Neuronal stem cell (in vitro differentiated cells): ENCODE data around the gene COL25A1.

Source experiments
- DNase-seq: peaks from one replicate; pipeline ENCODE4 v3.0.0-alpha.2; 2013; ENCODE audit warnings: low spot score
- H2AFZ ChIP-seq: one replicate; pipeline ENCODE4 v1.6.1; 2013; ENCODE audit warnings: mild to moderate bottlenecking, low read length, inconsistent platforms
- H2AK5ac ChIP-seq: 2 replicates; pipeline ENCODE4 v1.6.1; 2013; ENCODE audit warnings: low read depth, mild to moderate bottlenecking, inconsistent platforms, low read length, moderate library complexity, mixed read lengths
- H2BK120ac ChIP-seq: 2 replicates; pipeline ENCODE4 v1.6.1; 2013; ENCODE audit warnings: low read depth, mild to moderate bottlenecking, inconsistent platforms, low read length, moderate library complexity, mixed read lengths
- H2BK12ac ChIP-seq: one replicate; pipeline ENCODE4 v1.6.1; 2013; ENCODE audit warnings: low read length, inconsistent platforms
- H2BK15ac ChIP-seq: 2 replicates; pipeline ENCODE4 v1.6.1; 2013; ENCODE audit warnings: mild to moderate bottlenecking, low read length, inconsistent platforms, mixed read lengths
- H2BK5ac ChIP-seq: one replicate; pipeline ENCODE4 v1.6.1; 2013; ENCODE audit warnings: inconsistent platforms, mild to moderate bottlenecking, low read length, moderate library complexity
- H3K14ac ChIP-seq: one replicate; pipeline ENCODE4 v1.6.1; 2013; ENCODE audit warnings: low read length, inconsistent platforms
- H3K18ac ChIP-seq: 2 replicates; pipeline ENCODE4 v1.6.1; 2013; ENCODE audit warnings: low read length, inconsistent platforms
- H3K23ac ChIP-seq: 2 replicates; pipeline ENCODE4 v1.6.1; 2013; ENCODE audit warnings: low read depth, mild to moderate bottlenecking, mixed read lengths, low read length, inconsistent platforms; ENCODE audit not compliant: poor library complexity
- H3K27ac ChIP-seq: replicated peaks from 3 replicates; pipeline ENCODE4 v1.5.1; 2013; ENCODE audit warnings: low read length, inconsistent platforms
- H3K27me3 ChIP-seq, 3 experiments: 2 replicates each; pipeline ENCODE4 v1.6.1; 2013; ENCODE audit warnings: low read length in 3 of 3, mild to moderate bottlenecking in 2 of 3, inconsistent platforms in 1 of 3, low read depth in 1 of 3, mixed read lengths in 1 of 3, moderate library complexity in 1 of 3; ENCODE audit not compliant: control insufficient read depth in 3 of 3, insufficient read depth in 3 of 3
- H3K36me3 ChIP-seq, 2 donors: replicated peaks in 1 of 2; 2 replicates each; pipeline ENCODE4 v1.6.1; 2013; ENCODE audit warnings: low read length in 2 of 2; ENCODE audit not compliant: control insufficient read depth in 2 of 2, insufficient read depth in 2 of 2
- H3K4ac ChIP-seq: 2 replicates; pipeline ENCODE4 v1.6.1; 2013; ENCODE audit warnings: inconsistent platforms, mild to moderate bottlenecking, low read length, moderate library complexity
- H3K4me1 ChIP-seq, 2 donors: 1 replicate in 1 of 2; 2 replicates in 1 of 2; pipeline ENCODE4 v1.6.1; 2013; ENCODE audit warnings: low read length in 2 of 2, low read depth in 1 of 2; ENCODE audit not compliant: control insufficient read depth in 2 of 2, insufficient read depth in 1 of 2
- H3K4me2 ChIP-seq: one replicate; pipeline ENCODE4 v1.6.1; 2013; ENCODE audit warnings: mild to moderate bottlenecking, low read length, inconsistent platforms; ENCODE audit not compliant: insufficient read depth, poor library complexity, severe bottlenecking
- H3K4me3 ChIP-seq, 2 donors: 2 replicates each; pipeline ENCODE4 v1.5.1; 2013; ENCODE audit warnings: low read length in 2 of 2, mild to moderate bottlenecking in 2 of 2, inconsistent platforms in 1 of 2, moderate library complexity in 1 of 2
- H3K79me1 ChIP-seq: one replicate; pipeline ENCODE4 v1.6.1; 2013; ENCODE audit warnings: low read depth, mild to moderate bottlenecking, inconsistent platforms, low read length, moderate library complexity
- H3K9ac ChIP-seq: one replicate; pipeline ENCODE4 v1.6.1; 2013; ENCODE audit warnings: mild to moderate bottlenecking, low read depth, low read length, inconsistent platforms; ENCODE audit not compliant: poor library complexity
- H3K9me3 ChIP-seq, 2 donors: replicated peaks in 1 of 2; 2 replicates each; pipeline versions ENCODE3 to v1.6.1; 2013; ENCODE audit warnings: low read length in 2 of 2, mild to moderate bottlenecking in 2 of 2, inconsistent platforms in 1 of 2, low read depth in 1 of 2, mixed read lengths in 1 of 2, moderate library complexity in 1 of 2; ENCODE audit not compliant: control insufficient read depth in 2 of 2, insufficient read depth in 1 of 2
- H4K8ac ChIP-seq: one replicate; pipeline ENCODE4 v1.6.1; 2013; ENCODE audit warnings: low read depth, mild to moderate bottlenecking, inconsistent platforms, low read length, moderate library complexity
- H4K91ac ChIP-seq: one replicate; pipeline ENCODE4 v1.6.1; 2013; ENCODE audit warnings: low read length, low read depth, mild to moderate bottlenecking, inconsistent platforms; ENCODE audit not compliant: poor library complexity
- WGBS, 2 donors: extraction: QIAGEN DNeasy Blood & Tissue Kit; methylation state at CpG; one replicate each; pipeline ENCODE4 v1.1.7; 2013; ENCODE audit warnings: missing lambda C conversion rate in 2 of 2, mixed read lengths in 1 of 2; ENCODE audit not compliant: insufficient read length in 2 of 2, insufficient replicate concordance in 1 of 2; ENCODE audit errors: extremely low coverage in 2 of 2; 5-methylcytosine and 5-hydroxymethylcytosine counted together

Gene COL25A1

DNA sequence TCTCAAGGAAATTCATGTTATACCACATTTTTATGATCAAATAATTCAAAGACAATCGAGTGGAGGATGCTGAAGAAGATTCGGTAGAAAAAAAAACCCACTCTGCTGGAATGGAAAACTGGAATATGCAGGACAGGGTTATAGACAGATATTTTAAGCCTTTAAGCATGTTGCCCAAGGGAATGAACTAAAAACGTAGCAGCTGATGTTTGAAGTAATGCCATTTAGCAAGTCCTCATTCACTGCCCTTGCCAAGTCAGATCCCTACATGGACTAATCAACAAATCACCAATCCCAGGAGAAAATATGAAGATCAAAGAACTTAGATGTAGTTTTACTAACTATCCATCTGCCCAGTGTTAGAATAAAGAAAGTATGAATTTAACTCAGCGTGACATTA is 464.0 kb downstream of the COL25A1 start:
- no peak for DNase-seq
- H3K4me2 ChIP-seq, result no peak overlapping the region
- H4K8ac ChIP-seq, result no peak overlapping the region
- no peak overlapping the region for H3K4me3 ChIP-seq
- no peaks in the 10 kb centered on the region for H3K79me1 ChIP-seq
- no peak overlapping the region for H3K23ac ChIP-seq
- peaks cover 0 to 2% of the 10 kb centered on the region in 2 donors for H3K4me1 ChIP-seq
- H2BK5ac ChIP-seq, result no peak overlapping the region
- H3K36me3 ChIP-seq, result no peaks in the 10 kb centered on the region
- H2AK5ac ChIP-seq, result no peak overlapping the region
- H3K9ac ChIP-seq, result no peak overlapping the region
- no peak overlapping the region for H3K27ac ChIP-seq
- no peak overlapping the region for H2BK120ac ChIP-seq
- no CpG with 5 or more reads among the region's 4 CpGs for WGBS, 2 donors
- no peak overlapping the region for H3K18ac ChIP-seq
- H4K91ac ChIP-seq, result no peak overlapping the region
- no peaks in the 10 kb centered on the region for H3K9me3 ChIP-seq
- no peak overlapping the region for H2BK15ac ChIP-seq
- H3K14ac ChIP-seq, result no peak overlapping the region
- no peak overlapping the region for H2AFZ ChIP-seq
- no peak overlapping the region for H2BK12ac ChIP-seq
- H3K27me3 ChIP-seq, result peaks cover 0 to 3% (median 0%) of the 10 kb centered on the region in 3 experiments
- no peak overlapping the region for H3K4ac ChIP-seq

DNA sequence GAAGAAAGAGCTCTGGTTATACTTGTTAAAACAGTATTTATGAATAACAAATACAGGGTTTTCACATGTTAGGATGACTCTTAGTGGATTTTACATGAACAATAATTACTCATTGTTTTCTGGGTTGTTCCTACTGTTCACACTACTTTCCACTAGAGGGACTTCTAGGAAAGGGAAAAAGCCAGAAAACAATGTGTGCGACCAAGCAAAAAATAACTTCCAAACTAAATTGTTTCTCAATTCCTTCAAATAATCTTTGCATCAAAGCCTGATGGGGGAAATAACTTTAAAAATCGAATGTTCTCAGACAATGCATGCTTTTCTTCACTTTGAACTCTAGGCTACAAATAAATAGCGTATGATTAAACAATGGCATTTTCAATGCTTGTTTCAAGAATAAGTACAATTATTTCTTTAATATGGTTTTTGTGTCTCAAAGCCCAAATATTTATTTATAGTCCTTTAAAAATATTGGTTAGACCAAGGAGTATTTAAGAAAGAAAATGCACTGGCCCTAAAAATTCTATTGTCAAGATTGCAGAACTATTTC is 467.5 kb downstream of the COL25A1 start:
- H3K4me1 ChIP-seq, result peaks cover 0 to 2% of the 10 kb centered on the region in 2 donors
- no peak overlapping the region for H3K18ac ChIP-seq
- H4K8ac ChIP-seq, result no peak overlapping the region
- no peak overlapping the region for H2BK120ac ChIP-seq
- H3K27ac ChIP-seq, result no peak overlapping the region
- H3K14ac ChIP-seq, result no peak overlapping the region
- H3K4me2 ChIP-seq, result no peak overlapping the region
- H3K9me3 ChIP-seq, result no peaks in the 10 kb centered on the region
- H4K91ac ChIP-seq, result no peak overlapping the region
- no peak overlapping the region for H2AK5ac ChIP-seq
- H3K27me3 ChIP-seq, result peaks cover 0 to 3% (median 0%) of the 10 kb centered on the region in 3 experiments
- H2BK15ac ChIP-seq, result no peak overlapping the region
- H3K23ac ChIP-seq, result no peak overlapping the region
- H2BK5ac ChIP-seq, result no peak overlapping the region
- peak; percentile 50 for DNase-seq
- no peaks in the 10 kb centered on the region for H3K79me1 ChIP-seq
- H3K9ac ChIP-seq, result no peak overlapping the region
- H2BK12ac ChIP-seq, result no peak overlapping the region
- no peak overlapping the region for H3K4me3 ChIP-seq
- no CpG with 5 or more reads among the region's 3 CpGs for WGBS, 2 donors
- H2AFZ ChIP-seq, result no peak overlapping the region
- H3K36me3 ChIP-seq, result no peaks in the 10 kb centered on the region
- no peak overlapping the region for H3K4ac ChIP-seq

GRCh38 chr4:108834166-108834834 is 468.2 kb downstream of the COL25A1 start:
- H3K4ac ChIP-seq, result no peak overlapping the region
- no peak overlapping the region for H2BK5ac ChIP-seq
- H4K91ac ChIP-seq, result no peak overlapping the region
- no peak overlapping the region for H3K4me2 ChIP-seq
- no peak overlapping the region for H3K27ac ChIP-seq
- no peak overlapping the region for H2BK12ac ChIP-seq
- no peak overlapping the region for H2AK5ac ChIP-seq
- H3K18ac ChIP-seq, result no peak overlapping the region
- H2AFZ ChIP-seq, result peak overlapping the region; percentile 31
- peaks cover 0 to 2% of the 10 kb centered on the region in 2 donors for H3K4me1 ChIP-seq
- no peak overlapping the region for H4K8ac ChIP-seq
- no peaks in the 10 kb centered on the region for H3K9me3 ChIP-seq
- WGBS, 2 donors, result no CpG with 5 or more reads among the region's 9 CpGs
- H3K4me3 ChIP-seq, result no peak overlapping the region
- no peak overlapping the region for H3K9ac ChIP-seq
- H3K14ac ChIP-seq, result no peak overlapping the region
- no peak overlapping the region for H3K23ac ChIP-seq
- H2BK120ac ChIP-seq, result no peak overlapping the region
- no peak for DNase-seq
- no peak overlapping the region for H2BK15ac ChIP-seq
- no peaks in the 10 kb centered on the region for H3K36me3 ChIP-seq
- peaks cover 0 to 3% (median 0%) of the 10 kb centered on the region in 3 experiments for H3K27me3 ChIP-seq
- no peaks in the 10 kb centered on the region for H3K79me1 ChIP-seq

DNA sequence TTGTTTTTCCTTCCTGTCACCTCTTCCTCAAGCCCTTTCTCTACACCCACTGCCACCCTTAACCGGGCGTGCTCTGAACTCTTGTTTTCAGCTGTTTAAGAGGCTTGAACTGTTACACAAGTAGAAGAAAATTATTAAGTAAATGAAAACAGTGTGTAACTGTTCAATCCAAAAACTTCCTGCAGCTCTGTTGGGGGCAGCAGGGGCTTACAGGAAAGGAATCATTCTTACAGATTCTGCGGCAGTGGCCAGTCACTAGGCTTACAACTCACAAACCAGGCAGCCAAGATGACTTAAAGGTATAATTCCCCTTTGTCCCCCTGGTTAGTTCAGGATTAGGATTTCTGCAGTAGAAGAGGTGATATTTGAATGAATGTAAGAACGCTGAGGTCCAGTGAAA is 469.4 kb downstream of the COL25A1 start:
- no peak overlapping the region for H2BK15ac ChIP-seq
- H2BK12ac ChIP-seq, result no peak overlapping the region
- H4K91ac ChIP-seq, result no peak overlapping the region
- H2BK120ac ChIP-seq, result no peak overlapping the region
- no peak overlapping the region for H2AFZ ChIP-seq
- H4K8ac ChIP-seq, result no peak overlapping the region
- H2AK5ac ChIP-seq, result no peak overlapping the region
- H3K79me1 ChIP-seq, result no peaks in the 10 kb centered on the region
- H3K23ac ChIP-seq, result no peak overlapping the region
- H3K14ac ChIP-seq, result no peak overlapping the region
- no peaks in the 10 kb centered on the region for H3K9me3 ChIP-seq
- no peak overlapping the region for H3K4me3 ChIP-seq
- no peak overlapping the region for H2BK5ac ChIP-seq
- H3K4me1 ChIP-seq, result peaks cover 0 to 2% of the 10 kb centered on the region in 2 donors
- H3K18ac ChIP-seq, result no peak overlapping the region
- H3K9ac ChIP-seq, result no peak overlapping the region
- no CpG with 5 or more reads among the region's 4 CpGs for WGBS, 2 donors
- H3K27me3 ChIP-seq, result peaks cover 0 to 3% (median 0%) of the 10 kb centered on the region in 3 experiments
- no peak overlapping the region for H3K4ac ChIP-seq
- DNase-seq, result no peak
- no peak overlapping the region for H3K4me2 ChIP-seq
- H3K27ac ChIP-seq, result no peak overlapping the region
- no peaks in the 10 kb centered on the region for H3K36me3 ChIP-seq
